ENCODE results near the gene BCAS3. TPM values are rescaled to one million over a fixed set of nuclear protein-coding genes. Genes with fewer than 3 reads are reported as not detected.
"Not testable (repeated sequence)": the region's sequence is repeated elsewhere in the genome, so short reads cannot be mapped to it uniquely, and the experiment has no call there.

Gene BCAS3
- total RNA-seq, 2 donors from 2014 or later = 28.0 to 33.4 TPM

DNA sequence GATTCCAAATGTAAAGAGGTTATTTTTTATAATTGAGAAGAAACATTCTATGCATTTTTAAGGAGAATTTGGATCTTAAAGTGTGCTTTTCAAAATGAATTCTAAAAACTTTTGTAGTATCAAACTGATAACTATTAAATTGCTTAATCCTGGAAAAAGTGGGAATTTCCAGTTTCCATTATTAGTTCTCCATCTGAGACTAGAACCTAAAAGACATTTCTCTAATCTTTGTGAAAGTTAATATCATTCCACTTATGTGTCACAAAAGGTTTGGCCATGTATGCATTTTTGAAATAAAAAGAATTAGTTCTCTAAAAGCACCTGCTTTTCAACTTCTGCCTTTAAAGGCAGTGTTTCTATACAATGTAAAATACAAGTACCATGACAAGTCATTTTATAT lies 155.0 kb downstream of the BCAS3 start:
- H3K4me3 Mint-ChIP-seq = no peak overlapping the region
- H3K9me3 Mint-ChIP-seq = no peaks in the 10 kb centered on the region
- no peak for DNase-seq
- ATAC-seq (replicated peaks in 1 of 2) = no peak
- no peaks in the 10 kb centered on the region for H3K36me3 Mint-ChIP-seq (ENCODE audit: insufficient read depth in 2 of 2)
- no peaks in the 10 kb centered on the region for H3K4me1 Mint-ChIP-seq (ENCODE audit: low read depth)
- H3K27me3 Mint-ChIP-seq (ENCODE audit: low read depth) = no peaks in the 10 kb centered on the region
- H3K27ac Mint-ChIP-seq = no peak overlapping the region

DNA sequence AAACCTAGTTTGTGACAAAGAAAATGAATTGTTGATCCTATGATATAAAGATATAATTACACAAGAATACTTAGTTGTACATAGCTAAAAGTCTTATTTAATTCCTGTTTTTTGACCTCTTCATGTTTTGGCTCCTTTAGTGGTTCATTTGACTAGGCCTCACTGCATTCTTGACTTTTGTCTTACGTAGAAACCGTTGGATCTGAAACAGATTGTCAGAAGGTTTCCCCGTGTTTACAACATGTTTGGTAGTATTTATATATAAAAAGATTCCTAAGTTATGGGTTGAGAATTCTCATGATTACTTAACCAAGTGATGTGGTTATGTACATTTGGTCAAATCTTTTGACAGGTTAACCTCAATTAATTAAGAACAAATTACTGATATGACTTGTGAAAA lies 162.8 kb downstream of the BCAS3 start:
- Mint-ChIP-seq H3K27ac (no peak overlapping the region), H3K4me3 (no peak overlapping the region)
- no peak for ATAC-seq (replicated peaks in 1 of 2)

DNA sequence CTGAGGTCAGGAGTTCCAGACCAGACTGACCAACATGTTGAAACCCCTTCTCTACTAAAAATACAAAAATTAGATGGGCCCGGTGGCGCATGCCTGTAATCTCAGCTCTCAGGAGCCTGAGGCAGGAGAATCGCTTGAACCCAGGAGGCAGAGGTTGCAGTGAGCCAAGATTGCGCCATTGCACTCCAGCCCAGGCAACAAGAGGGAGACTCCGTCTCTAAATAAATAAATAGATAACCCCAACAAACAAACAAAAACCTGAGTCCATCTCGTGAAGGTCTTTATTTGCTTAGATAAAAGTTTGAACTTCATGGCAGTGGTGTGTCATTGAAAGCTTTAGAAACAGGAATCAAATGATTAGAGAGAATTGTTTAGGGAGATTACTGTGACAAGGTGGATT lies 167.4 kb downstream of the BCAS3 start:
- Mint-ChIP-seq H3K4me1 (ENCODE audit: low read depth) (no peaks in the 10 kb centered on the region), H3K27ac (no peak overlapping the region), H3K36me3 (ENCODE audit: insufficient read depth in 2 of 2) (no peaks in the 10 kb centered on the region), H3K4me3 (no peak overlapping the region), H3K9me3 (no peaks in the 10 kb centered on the region), H3K27me3 (ENCODE audit: low read depth) (no peaks in the 10 kb centered on the region)
- DNase-seq (no peak), ATAC-seq (replicated peaks in 1 of 2) (no peak)

More for the DNA sequence above, 162.8 kb downstream of the BCAS3 start:
- Mint-ChIP-seq H3K9me3 (no peaks in the 10 kb centered on the region), H3K4me1 (ENCODE audit: low read depth) (no peaks in the 10 kb centered on the region), H3K36me3 (ENCODE audit: insufficient read depth in 2 of 2) (no peaks in the 10 kb centered on the region), H3K27me3 (ENCODE audit: low read depth) (no peaks in the 10 kb centered on the region)
- no peak for DNase-seq

DNA sequence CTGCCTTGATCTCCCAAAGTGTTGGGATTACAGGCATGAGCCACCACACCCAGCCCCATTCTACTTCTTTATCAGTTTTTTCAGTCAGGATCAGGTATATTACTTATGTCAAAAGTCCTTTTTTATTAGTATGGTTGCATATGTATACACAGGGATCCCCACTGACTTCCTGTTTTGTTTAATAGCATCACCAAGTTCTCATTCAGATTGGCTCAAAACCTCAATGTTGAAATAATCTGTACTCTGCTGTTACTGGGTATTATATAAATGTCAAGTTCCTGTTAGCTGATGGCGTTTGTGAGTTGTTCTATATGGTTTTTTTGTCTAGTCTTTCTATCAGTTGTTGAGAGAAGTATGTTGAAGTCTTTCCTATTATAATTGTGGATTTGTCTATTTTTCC lies 168.5 kb downstream of the BCAS3 start:
- Mint-ChIP-seq H3K4me3 (no peak overlapping the region), H3K9me3 (no peaks in the 10 kb centered on the region), H3K27ac (no peak overlapping the region), H3K27me3 (ENCODE audit: low read depth) (no peaks in the 10 kb centered on the region), H3K4me1 (ENCODE audit: low read depth) (no peaks in the 10 kb centered on the region), H3K36me3 (ENCODE audit: insufficient read depth in 2 of 2) (no peaks in the 10 kb centered on the region)
- no peak for ATAC-seq (replicated peaks in 1 of 2)
- DNase-seq = no peak

DNA sequence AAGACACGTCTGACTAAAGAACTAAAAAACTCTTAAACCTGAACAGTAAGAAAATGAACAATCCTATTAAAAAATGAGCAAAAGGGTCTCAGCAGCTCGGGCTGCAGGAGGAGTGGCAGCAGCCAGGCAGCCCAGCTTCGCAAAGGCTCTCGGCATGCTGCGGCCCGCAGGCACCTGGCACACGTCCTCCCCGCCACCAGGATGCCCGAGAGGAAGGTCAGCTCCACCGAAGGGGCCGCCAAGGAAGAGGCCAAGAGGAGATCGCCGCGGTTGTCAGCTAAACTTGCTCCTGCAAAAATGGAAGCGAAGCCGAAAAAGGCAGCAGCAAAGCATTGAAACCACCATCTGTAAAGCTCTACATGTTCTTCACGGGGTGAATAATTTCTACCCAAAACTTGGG lies 173.5 kb downstream of the BCAS3 start:
- no peak for ATAC-seq (replicated peaks in 1 of 2)
- Mint-ChIP-seq H3K36me3 (ENCODE audit: insufficient read depth in 2 of 2) (no peaks in the 10 kb centered on the region), H3K4me1 (ENCODE audit: low read depth) (no peaks in the 10 kb centered on the region), H3K27me3 (ENCODE audit: low read depth) (no peaks in the 10 kb centered on the region), H3K4me3 (no peak overlapping the region), H3K27ac (no peak overlapping the region), H3K9me3 (peaks cover 0 to 5% of the 10 kb centered on the region in 2 donors)
- no peak for DNase-seq

DNA sequence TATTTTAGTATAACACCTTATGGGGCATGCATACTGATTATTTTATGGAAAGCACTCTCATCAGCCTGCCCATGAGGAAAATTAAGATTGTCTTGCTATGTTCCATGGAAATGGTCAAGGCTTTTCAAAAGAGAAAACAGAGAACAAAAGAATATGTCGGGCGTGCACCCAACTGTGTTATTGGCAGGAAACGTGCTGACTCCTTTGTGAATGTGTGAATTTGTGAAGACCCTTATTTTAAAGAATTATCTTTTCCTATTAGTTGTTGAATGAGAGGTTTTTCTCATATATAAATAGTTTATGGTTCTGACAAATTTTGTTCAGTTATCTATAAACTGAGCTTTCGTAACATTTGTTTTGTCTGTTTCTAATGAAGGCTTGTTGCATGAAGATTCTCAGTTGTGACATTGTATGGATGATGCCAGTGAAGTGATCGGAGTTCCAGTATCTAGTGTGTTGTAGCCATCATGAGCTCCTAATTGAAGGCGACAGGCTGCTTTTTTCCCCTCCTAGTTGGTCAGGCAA lies 180.0 kb downstream of the BCAS3 start:
- H3K4me1 Mint-ChIP-seq (ENCODE audit: low read depth) = peaks cover 12% of the 10 kb centered on the region
- H3K4me3 Mint-ChIP-seq = no peak overlapping the region
- peaks cover 0 to 5% of the 10 kb centered on the region in 2 donors for H3K9me3 Mint-ChIP-seq
- H3K27me3 Mint-ChIP-seq (ENCODE audit: low read depth) = no peaks in the 10 kb centered on the region
- no peak overlapping the region for H3K27ac Mint-ChIP-seq
- ATAC-seq (replicated peaks in 1 of 2) = no peak
- no peaks in the 10 kb centered on the region for H3K36me3 Mint-ChIP-seq (ENCODE audit: insufficient read depth in 2 of 2)
- DNase-seq = no peak

DNA sequence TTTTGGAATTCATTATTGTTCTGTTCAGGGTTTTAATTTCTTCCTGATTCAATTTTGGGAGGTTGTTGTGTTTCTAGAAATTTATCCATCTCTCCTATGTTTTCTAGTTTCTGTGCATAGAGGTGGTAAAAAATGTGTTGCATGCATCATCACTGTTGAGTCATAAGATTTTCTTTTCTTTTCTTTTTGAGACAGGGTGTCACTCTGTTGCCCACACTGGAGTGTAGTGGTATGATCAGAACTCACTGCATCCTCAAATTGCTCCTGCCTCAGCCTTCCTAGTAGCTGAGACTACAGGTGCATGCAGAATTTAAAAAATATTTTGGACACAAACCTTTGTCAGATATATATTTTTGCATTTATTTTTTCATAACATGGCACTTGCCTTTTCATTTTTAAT lies 184.8 kb downstream of the BCAS3 start:
- H3K4me1 Mint-ChIP-seq (ENCODE audit: low read depth) = peaks cover 38% of the 10 kb centered on the region
- no peak overlapping the region for H3K4me3 Mint-ChIP-seq
- DNase-seq = no peak
- no peak overlapping the region for H3K27ac Mint-ChIP-seq
- ATAC-seq (replicated peaks in 1 of 2) = peak in 1 of 2 donors; percentile 41
- H3K9me3 Mint-ChIP-seq = no peaks in the 10 kb centered on the region
- no peaks in the 10 kb centered on the region for H3K27me3 Mint-ChIP-seq (ENCODE audit: low read depth)
- H3K36me3 Mint-ChIP-seq (ENCODE audit: insufficient read depth in 2 of 2) = no peaks in the 10 kb centered on the region

DNA sequence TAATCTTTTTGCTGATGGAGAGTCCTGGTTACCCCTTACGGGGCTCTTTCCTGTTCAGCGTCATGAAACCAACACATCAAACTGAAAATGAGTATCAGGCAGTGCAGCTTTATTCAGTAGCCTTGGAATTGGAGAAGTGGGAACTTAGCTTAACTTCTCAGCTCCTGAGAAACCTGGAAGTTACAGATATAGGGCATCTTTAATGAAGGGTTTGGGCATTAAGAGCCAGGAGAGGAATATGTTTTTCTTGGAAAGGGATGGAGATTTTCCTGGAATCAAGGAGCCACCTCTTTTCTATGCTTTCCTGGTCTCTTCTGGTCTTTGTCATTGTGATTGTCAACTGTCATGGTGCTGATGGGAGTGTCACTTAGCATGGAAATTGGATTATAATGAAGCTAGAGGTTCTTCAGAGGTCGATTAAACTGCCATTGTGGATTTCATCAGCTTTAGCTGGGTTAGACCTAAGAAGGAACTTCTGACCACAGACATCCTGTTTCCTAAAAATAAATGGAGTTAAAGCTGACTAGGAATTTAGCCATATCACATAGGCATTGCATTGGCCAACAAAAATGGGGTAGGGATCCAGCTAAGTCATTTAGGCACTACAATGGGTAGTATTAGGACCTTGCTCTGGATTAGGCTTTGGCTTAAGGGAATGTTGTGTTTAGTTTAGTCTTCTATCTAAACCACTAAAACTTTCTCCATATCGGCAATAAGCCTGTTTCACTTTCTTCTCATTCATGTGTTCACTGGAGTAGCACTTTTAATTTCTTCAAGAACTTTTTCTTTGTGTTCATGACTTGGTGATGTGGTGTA lies 186.4 kb downstream of the BCAS3 start:
- H3K27ac Mint-ChIP-seq = peak overlapping the region; percentile 70
- H3K4me3 Mint-ChIP-seq = peak overlapping the region; percentile 18 to 47
- no peaks in the 10 kb centered on the region for H3K36me3 Mint-ChIP-seq (ENCODE audit: insufficient read depth in 2 of 2)
- H3K9me3 Mint-ChIP-seq = no peaks in the 10 kb centered on the region
- ATAC-seq (replicated peaks in 1 of 2) (peak; percentile 54 to 56), DNase-seq (no peak)
- H3K27me3 Mint-ChIP-seq (ENCODE audit: low read depth) = no peaks in the 10 kb centered on the region
- peaks cover 38% of the 10 kb centered on the region for H3K4me1 Mint-ChIP-seq (ENCODE audit: low read depth)

DNA sequence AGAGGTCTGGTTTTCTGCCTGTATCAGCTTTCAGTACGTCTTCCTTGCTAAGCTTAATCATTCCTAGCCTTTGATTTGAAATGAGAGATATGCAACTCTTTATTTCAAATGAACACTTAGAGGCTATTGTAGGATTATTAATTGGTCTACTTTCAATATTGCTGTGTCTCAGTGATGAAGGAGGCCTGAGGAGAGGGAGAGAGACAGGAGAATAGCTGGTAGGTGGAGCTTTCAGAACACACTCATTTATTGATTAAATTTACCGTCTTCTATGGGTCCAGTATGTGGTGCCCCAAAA lies 187.0 kb downstream of the BCAS3 start:
- no peak for DNase-seq

DNA sequence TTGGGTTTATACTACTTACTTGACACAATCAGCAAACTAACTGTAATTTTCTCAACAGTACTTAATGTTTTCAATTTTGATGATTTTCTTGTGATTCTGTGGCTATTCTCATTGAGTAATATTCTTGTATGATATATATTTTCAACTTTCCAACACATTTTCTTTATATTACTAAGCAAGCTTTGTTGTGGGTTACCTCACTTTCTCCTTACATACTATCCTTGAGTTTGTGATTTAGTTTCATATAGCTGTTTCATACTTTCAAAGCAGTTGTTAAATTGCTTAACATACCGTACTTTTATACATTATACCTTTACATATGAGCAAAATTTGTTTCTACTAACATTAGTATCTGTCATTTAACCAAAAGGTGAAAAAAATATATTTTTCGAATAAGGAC lies 197.1 kb downstream of the BCAS3 start:
- no peaks in the 10 kb centered on the region for H3K36me3 Mint-ChIP-seq (ENCODE audit: insufficient read depth in 2 of 2)
- H3K4me3 Mint-ChIP-seq = no peak overlapping the region
- no peak overlapping the region for H3K27ac Mint-ChIP-seq
- H3K27me3 Mint-ChIP-seq (ENCODE audit: low read depth) = no peaks in the 10 kb centered on the region
- ATAC-seq (replicated peaks in 1 of 2) = peak in 1 of 2 donors; percentile 34
- no peaks in the 10 kb centered on the region for H3K9me3 Mint-ChIP-seq
- peaks cover 7% of the 10 kb centered on the region for H3K4me1 Mint-ChIP-seq (ENCODE audit: low read depth)
- no peak for DNase-seq

More for the DNA sequence above, 187.0 kb downstream of the BCAS3 start:
- Mint-ChIP-seq H3K27me3 (ENCODE audit: low read depth) (no peaks in the 10 kb centered on the region), H3K4me3 (peak overlapping the region; percentile 18 to 47), H3K9me3 (no peaks in the 10 kb centered on the region), H3K36me3 (ENCODE audit: insufficient read depth in 2 of 2) (no peaks in the 10 kb centered on the region), H3K4me1 (ENCODE audit: low read depth) (peaks cover 38% of the 10 kb centered on the region), H3K27ac (peak overlapping the region; percentile 70)
- ATAC-seq (replicated peaks in 1 of 2) = peak; percentile 81 to 85

DNA sequence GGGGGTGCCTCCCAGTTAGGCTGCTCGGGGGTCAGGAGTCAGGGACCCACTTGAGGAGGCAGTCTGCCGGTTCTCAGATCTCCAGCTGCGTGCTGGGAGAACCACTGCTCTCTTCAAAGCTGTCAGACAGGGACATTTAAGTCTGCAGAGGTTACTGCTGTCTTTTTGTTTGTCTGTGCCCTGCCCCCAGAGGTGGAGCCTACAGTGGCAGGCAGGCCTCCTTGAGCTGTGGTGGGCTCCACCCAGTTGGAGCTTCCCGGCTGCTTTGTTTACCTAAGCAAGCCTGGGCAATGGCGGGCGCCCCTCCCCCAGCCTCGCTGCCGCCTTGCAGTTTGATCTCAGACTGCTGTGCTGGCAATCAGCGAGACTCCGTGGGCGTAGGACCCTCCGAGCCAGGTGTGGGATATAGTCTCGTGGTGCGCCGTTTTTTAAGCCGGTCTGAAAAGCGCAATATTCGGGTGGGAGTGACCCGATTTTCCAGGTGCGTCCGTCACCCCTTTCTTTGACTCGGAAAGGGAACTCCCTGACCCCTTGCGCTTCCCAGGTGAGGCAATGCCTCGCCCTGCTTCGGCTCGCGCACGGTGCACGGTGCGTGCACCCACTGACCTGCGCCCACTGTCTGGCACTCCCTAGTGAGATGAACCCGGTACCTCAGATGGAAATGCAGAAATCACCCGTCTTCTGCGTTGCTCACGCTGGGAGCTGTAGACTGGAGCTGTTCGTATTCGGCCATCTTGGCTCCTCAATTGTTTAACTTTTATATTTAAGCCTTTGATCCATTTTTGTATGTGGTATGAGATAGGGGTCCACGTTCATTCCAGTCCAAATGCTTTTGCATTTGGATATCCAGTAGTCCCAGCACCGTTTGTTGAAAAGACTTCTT lies 209.3 kb downstream of the BCAS3 start:
- not testable (repeated sequence) for ATAC-seq (replicated peaks in 1 of 2); DNase-seq; H3K27me3 Mint-ChIP-seq (ENCODE audit: low read depth); H3K4me1 Mint-ChIP-seq (ENCODE audit: low read depth); H3K9me3 Mint-ChIP-seq; H3K36me3 Mint-ChIP-seq (ENCODE audit: insufficient read depth in 2 of 2)
- peak overlapping the region; percentile 46 for H3K27ac Mint-ChIP-seq
- H3K4me3 Mint-ChIP-seq = peak overlapping the region; percentile 57

DNA sequence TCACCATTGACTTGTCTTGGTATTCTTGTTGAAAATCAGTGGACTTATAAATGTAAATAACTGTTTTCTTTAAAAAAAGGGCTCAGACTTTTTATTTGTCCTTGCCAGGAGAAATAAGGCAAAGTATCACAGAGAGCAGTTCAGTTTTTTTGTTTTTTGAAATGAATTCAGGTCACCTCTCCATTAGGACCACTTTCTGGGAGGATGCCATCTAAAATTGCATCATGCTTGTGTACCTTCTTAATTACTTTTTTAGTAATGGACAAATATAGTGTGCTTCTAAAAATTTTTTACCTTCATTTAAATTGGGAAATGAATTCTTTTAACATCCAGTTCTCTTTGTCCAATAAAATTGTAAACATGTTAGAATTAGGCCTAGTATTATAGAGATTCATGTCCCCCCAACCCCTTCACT lies 210.0 kb downstream of the BCAS3 start:
- H3K9me3 Mint-ChIP-seq = peaks cover 1 to 2% of the 10 kb centered on the region in 2 donors
- DNase-seq = no peak
- H3K4me3 Mint-ChIP-seq = peak overlapping the region; percentile 57
- no peak for ATAC-seq (replicated peaks in 1 of 2)
- no peaks in the 10 kb centered on the region for H3K27me3 Mint-ChIP-seq (ENCODE audit: low read depth)
- peaks cover 0 to 1% of the 10 kb centered on the region in 2 donors for H3K36me3 Mint-ChIP-seq (ENCODE audit: insufficient read depth in 2 of 2)
- no peaks in the 10 kb centered on the region for H3K4me1 Mint-ChIP-seq (ENCODE audit: low read depth)
- H3K27ac Mint-ChIP-seq = peak overlapping the region; percentile 46

Data from activated T-cell treated with anti-CD3 and anti-CD28 coated beads, Interleukin-2, amount 50 U/mL, for 72 hours (primary cell).